ENCODE results near the gene LRRC19. TPM values are rescaled to one million over a fixed set of nuclear protein-coding genes. Genes with fewer than 3 reads are reported as not detected.

Gene LRRC19
- total RNA-seq, 4 donors from 2014 or later: not detected

- Histone ChIP-seq H3K27me3 (no peaks in the 10 kb centered on the region), H3K36me3 (peaks cover 0 to 28% of the 10 kb centered on the region in 2 donors), H3K27ac (no peak overlapping the region), H3K4me1 (no peaks in the 10 kb centered on the region), H3K4me3 (no peak overlapping the region), H3K9me3 (no peaks in the 10 kb centered on the region)
- TF ChIP-seq EP300 (IDR thresholded peaks at IDR 0.05) (no peak), POLR2AphosphoS5 (IDR thresholded peaks at IDR 0.05) (no peak), POLR2A (IDR thresholded peaks at IDR 0.05) (no peak), CTCF (IDR thresholded peaks at IDR 0.05) (no peak)
- 90 to 91% methylated on average over 7 of the region's 7 CpGs for WGBS, 2 donors (ENCODE audit: low coverage in 1 of 2)
- ATAC-seq: no peak
Measured at GRCh38 chr9:27029186-27029585, 23.7 kb upstream of the LRRC19 start.

GRCh38 chr9:27022920-27023319, 17.4 kb upstream of the LRRC19 start:
- no peak for ATAC-seq
- TF ChIP-seq EP300 (IDR thresholded peaks at IDR 0.05) (no peak), POLR2A (IDR thresholded peaks at IDR 0.05) (no peak), CTCF (IDR thresholded peaks at IDR 0.05) (no peak), POLR2AphosphoS5 (IDR thresholded peaks at IDR 0.05) (no peak)
- Histone ChIP-seq H3K4me3 (no peak overlapping the region), H3K27me3 (no peaks in the 10 kb centered on the region), H3K36me3 (peaks cover 0 to 56% of the 10 kb centered on the region in 2 donors), H3K9me3 (no peaks in the 10 kb centered on the region), H3K4me1 (no peaks in the 10 kb centered on the region), H3K27ac (no peak overlapping the region)
- WGBS, 2 donors (ENCODE audit: low coverage in 1 of 2): 100% methylated on average over 1 of the region's 5 CpGs

GRCh38 chr9:27019589-27019988, 14.1 kb upstream of the LRRC19 start:
- H3K36me3 ChIP-seq: peaks cover 0 to 84% of the 10 kb centered on the region in 2 donors
- no peaks in the 10 kb centered on the region for H3K9me3 ChIP-seq
- TF ChIP-seq POLR2A (IDR thresholded peaks at IDR 0.05): no peak
- no peak for TF ChIP-seq CTCF (IDR thresholded peaks at IDR 0.05)
- TF ChIP-seq EP300 (IDR thresholded peaks at IDR 0.05): no peak
- no peak for TF ChIP-seq POLR2AphosphoS5 (IDR thresholded peaks at IDR 0.05)
- no peaks in the 10 kb centered on the region for H3K27me3 ChIP-seq
- ATAC-seq: no peak
- no peak overlapping the region for H3K27ac ChIP-seq
- no peak overlapping the region for H3K4me3 ChIP-seq
- H3K4me1 ChIP-seq: no peaks in the 10 kb centered on the region

- H3K4me1 ChIP-seq: no peaks in the 10 kb centered on the region
- ATAC-seq: no peak
- H3K27ac ChIP-seq: no peak overlapping the region
- H3K36me3 ChIP-seq: peaks cover 0 to 10% of the 10 kb centered on the region in 2 donors
- no peaks in the 10 kb centered on the region for H3K27me3 ChIP-seq
- 89 to 95% methylated on average over 2 of the region's 3 CpGs for WGBS, 2 donors (ENCODE audit: low coverage in 1 of 2)
- no peak overlapping the region for H3K4me3 ChIP-seq
- H3K9me3 ChIP-seq: no peaks in the 10 kb centered on the region
- no peak for TF ChIP-seq POLR2A (IDR thresholded peaks at IDR 0.05)
- no peak for TF ChIP-seq EP300 (IDR thresholded peaks at IDR 0.05)
- no peak for TF ChIP-seq CTCF (IDR thresholded peaks at IDR 0.05)
- TF ChIP-seq POLR2AphosphoS5 (IDR thresholded peaks at IDR 0.05): no peak
Measured at GRCh38 chr9:27003426-27004077, 1.9 kb downstream of the LRRC19 start.

GRCh38 chr9:26995810-26996209, 9.7 kb downstream of the LRRC19 start:
- H3K4me1 ChIP-seq: no peaks in the 10 kb centered on the region
- TF ChIP-seq POLR2A (IDR thresholded peaks at IDR 0.05) (no peak), CTCF (IDR thresholded peaks at IDR 0.05) (no peak), POLR2AphosphoS5 (IDR thresholded peaks at IDR 0.05) (no peak), EP300 (IDR thresholded peaks at IDR 0.05) (no peak)
- H3K4me3 ChIP-seq: no peak overlapping the region
- WGBS, 2 donors (ENCODE audit: low coverage in 1 of 2): 64 to 89% methylated on average over 2 of the region's 2 CpGs
- H3K27me3 ChIP-seq: no peaks in the 10 kb centered on the region
- no peaks in the 10 kb centered on the region for H3K9me3 ChIP-seq
- peaks cover 0 to 24% of the 10 kb centered on the region in 2 donors for H3K36me3 ChIP-seq
- ATAC-seq: no peak
- H3K27ac ChIP-seq: no peak overlapping the region

Measured in gastroesophageal sphincter (tissue), 4 donors.